Stimulated activated naive B cell treated with anti-CD40 and anti-IgM and Interleukin-4, amounts not matched to agents 10 μg/mL and 1 μg/mL and 100 μg/mL, for 72 hours (primary cell): ENCODE measurements around the gene EBF4.
"Not testable (repeated sequence)": the region's sequence is repeated elsewhere in the genome, so short reads cannot be mapped to it uniquely, and the experiment has no call there.

Source experiments
- ATAC-seq, 2 donors: fragments of 150-1000 bp; cut with Tn5 transposase; replicated peaks; 2 replicates each; pipeline ENCODE4 v1.10.0; 2021; ENCODE audit warnings: moderate library complexity in 1 of 2
- DNase-seq: peaks from one replicate; pipeline ENCODE4 v3.0.0; 2021
- H3K27ac Mint-ChIP-seq: one replicate; pipeline ENCODE4 v1.8.0; 2022; ENCODE audit warnings: mild to moderate bottlenecking, mixed read lengths
- H3K27me3 Mint-ChIP-seq, 2 donors: one replicate each; pipeline ENCODE4 v1.8.0; 2022; ENCODE audit warnings: mixed read lengths in 2 of 2
- H3K36me3 Mint-ChIP-seq, 2 donors: one replicate each; pipeline ENCODE4 v1.8.0; 2022; ENCODE audit warnings: mixed read lengths in 2 of 2, mild to moderate bottlenecking in 1 of 2
- H3K4me1 Mint-ChIP-seq, 2 donors: one replicate each; pipeline ENCODE4 v1.8.0; 2022; ENCODE audit warnings: mixed read lengths in 2 of 2, mild to moderate bottlenecking in 1 of 2
- H3K4me3 Mint-ChIP-seq, 2 donors: one replicate each; pipeline ENCODE4 v1.8.0; 2022; ENCODE audit warnings: mild to moderate bottlenecking in 2 of 2, mixed read lengths in 2 of 2, moderate library complexity in 1 of 2
- H3K9me3 Mint-ChIP-seq, 2 donors: one replicate each; pipeline ENCODE4 v1.8.0; 2022; ENCODE audit warnings: mixed read lengths in 2 of 2, mild to moderate bottlenecking in 1 of 2

EBF4 gene

GRCh38 chr20:2759143-2759542 lies 66.6 kb downstream of the EBF4 start:
- no peak for ATAC-seq
- Mint-ChIP-seq H3K9me3 (no peaks in the 10 kb centered on the region), H3K4me3 (no peak overlapping the region), H3K36me3 (no peaks in the 10 kb centered on the region), H3K4me1 (peaks cover under 1 to 4% of the 10 kb centered on the region in 2 donors), H3K27me3 (peaks cover 71 to 76% of the 10 kb centered on the region in 2 donors), H3K27ac (no peak overlapping the region)
- DNase-seq = no peak

DNA sequence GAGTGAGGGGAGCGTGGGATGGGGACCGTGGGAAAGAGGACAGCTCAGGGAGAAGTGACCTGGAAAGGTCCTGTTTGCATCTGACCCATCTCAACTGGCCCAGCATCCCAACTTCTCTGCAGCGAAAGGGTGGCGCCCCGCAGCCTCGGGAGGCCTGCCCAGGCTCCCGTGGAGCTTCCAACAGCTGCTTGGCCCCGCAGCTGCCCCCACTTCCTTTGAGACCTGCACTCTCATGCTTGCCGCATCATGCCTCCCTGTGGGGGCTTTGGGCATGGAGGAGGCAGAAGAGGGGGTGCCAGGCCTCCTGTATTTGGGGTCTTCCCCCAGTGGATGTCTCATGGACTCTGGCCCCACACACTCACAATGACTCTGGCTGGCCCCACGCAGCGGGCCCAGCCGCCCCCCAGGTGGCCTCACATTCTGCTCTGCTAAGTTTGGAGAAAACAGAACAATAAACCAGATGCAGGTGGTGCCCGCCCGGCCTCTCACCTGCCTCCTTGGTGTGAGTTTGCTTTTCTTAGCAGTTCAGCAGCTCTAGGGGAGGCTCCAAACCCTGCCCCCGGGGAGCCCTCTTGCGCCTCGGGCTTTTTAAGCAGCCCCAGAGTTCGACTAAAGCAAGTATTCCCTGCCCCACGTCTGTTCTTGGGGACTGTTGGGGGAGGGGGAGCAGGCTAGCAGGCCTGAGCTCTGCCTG lies 67.2 kb downstream of the EBF4 start:
- ATAC-seq (no peak), DNase-seq (no peak)
- H3K27ac Mint-ChIP-seq = no peak overlapping the region
- no peak overlapping the region for H3K4me3 Mint-ChIP-seq
- peaks cover 0 to 2% of the 10 kb centered on the region in 2 donors for H3K4me1 Mint-ChIP-seq
- peaks cover 66 to 71% of the 10 kb centered on the region in 2 donors for H3K27me3 Mint-ChIP-seq
- H3K9me3 Mint-ChIP-seq = no peaks in the 10 kb centered on the region
- no peaks in the 10 kb centered on the region for H3K36me3 Mint-ChIP-seq

- peaks cover 0 to 2% of the 10 kb centered on the region in 2 donors for H3K4me1 Mint-ChIP-seq
- H3K36me3 Mint-ChIP-seq = no peaks in the 10 kb centered on the region
- H3K27me3 Mint-ChIP-seq = peaks cover 59 to 64% of the 10 kb centered on the region in 2 donors
- no peak overlapping the region for H3K27ac Mint-ChIP-seq
- no peak for DNase-seq
- H3K4me3 Mint-ChIP-seq = no peak overlapping the region
- H3K9me3 Mint-ChIP-seq = no peaks in the 10 kb centered on the region
- ATAC-seq = no peak
These were observed 67.8 kb downstream of the EBF4 start for GRCh38 chr20:2760297-2760951.

DNA sequence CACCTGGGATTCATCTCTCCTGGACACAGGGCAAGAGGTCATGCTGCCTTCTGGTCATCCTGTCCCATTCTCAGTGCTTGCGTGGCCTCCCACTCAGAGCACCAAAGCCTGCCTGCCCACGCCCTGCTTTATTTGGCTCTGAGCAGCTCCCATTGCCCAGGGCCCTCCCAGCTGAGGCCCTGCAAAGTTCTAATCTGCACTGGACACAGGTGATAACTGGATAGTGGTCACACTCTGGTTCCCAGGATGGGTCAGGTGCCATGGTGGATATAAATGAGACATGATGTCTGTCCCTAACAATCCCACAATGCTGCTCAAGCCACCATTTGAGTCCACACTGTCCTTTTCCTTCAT lies 68.3 kb downstream of the EBF4 start:
- no peaks in the 10 kb centered on the region for H3K36me3 Mint-ChIP-seq
- H3K4me3 Mint-ChIP-seq = no peak overlapping the region
- H3K27ac Mint-ChIP-seq = no peak overlapping the region
- H3K4me1 Mint-ChIP-seq = peaks cover 0 to 2% of the 10 kb centered on the region in 2 donors
- DNase-seq (no peak), ATAC-seq (no peak)
- H3K9me3 Mint-ChIP-seq = no peaks in the 10 kb centered on the region
- peaks cover 54 to 59% of the 10 kb centered on the region in 2 donors for H3K27me3 Mint-ChIP-seq

DNA sequence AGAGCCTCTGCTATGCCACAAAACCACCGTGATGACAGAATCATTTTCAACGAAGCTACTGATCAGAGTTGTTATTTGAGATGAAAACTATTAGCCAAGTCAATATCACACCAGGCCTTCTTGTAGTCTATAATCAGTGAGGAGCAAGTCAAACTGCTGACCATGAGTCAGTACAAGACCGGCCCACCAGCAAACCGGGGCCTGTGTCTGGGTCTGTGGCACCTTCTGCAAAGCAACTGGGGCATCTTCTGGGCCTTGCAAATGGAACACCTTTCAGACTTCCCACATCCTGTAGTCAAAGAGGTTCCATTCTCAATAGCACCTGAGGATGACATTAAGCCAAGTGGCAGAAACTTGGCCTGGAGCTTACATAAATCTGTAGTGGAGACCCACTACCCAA lies 69.3 kb downstream of the EBF4 start:
- peaks cover 45 to 50% of the 10 kb centered on the region in 2 donors for H3K27me3 Mint-ChIP-seq
- no peak for DNase-seq
- H3K4me1 Mint-ChIP-seq = no peaks in the 10 kb centered on the region
- no peaks in the 10 kb centered on the region for H3K36me3 Mint-ChIP-seq
- H3K4me3 Mint-ChIP-seq = no peak overlapping the region
- no peak for ATAC-seq
- H3K9me3 Mint-ChIP-seq = no peaks in the 10 kb centered on the region
- no peak overlapping the region for H3K27ac Mint-ChIP-seq

GRCh38 chr20:2762578-2763131 lies 70.1 kb downstream of the EBF4 start:
- peaks cover 44 to 49% of the 10 kb centered on the region in 2 donors for H3K27me3 Mint-ChIP-seq

DNA sequence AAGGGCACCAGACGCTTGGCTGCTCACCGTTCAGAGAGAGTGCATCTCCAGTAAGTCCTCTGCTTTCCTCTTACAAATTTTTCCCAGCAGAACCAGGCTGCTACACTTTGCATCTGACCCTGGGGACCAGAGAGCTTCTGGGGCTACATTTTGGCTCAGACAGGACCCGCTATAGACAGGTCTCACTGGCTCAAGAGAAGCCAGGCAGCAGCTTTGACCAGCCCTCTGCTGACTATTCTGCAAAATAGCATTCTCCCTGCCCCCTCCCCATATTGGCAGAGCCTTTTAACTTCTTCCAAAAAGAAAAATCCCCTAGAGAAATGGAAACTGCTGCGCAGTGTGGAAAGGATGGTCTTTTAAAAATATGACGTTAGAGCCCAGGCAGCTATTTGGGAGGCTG lies 70.6 kb downstream of the EBF4 start:
- DNase-seq (no peak), ATAC-seq (no peak)
- Mint-ChIP-seq H3K36me3 (no peaks in the 10 kb centered on the region), H3K27ac (no peak overlapping the region), H3K27me3 (peaks cover 41 to 47% of the 10 kb centered on the region in 2 donors), H3K9me3 (no peaks in the 10 kb centered on the region), H3K4me1 (no peaks in the 10 kb centered on the region), H3K4me3 (no peak overlapping the region)

More at GRCh38 chr20:2762578-2763131, 70.1 kb downstream of the EBF4 start:
- H3K4me1 Mint-ChIP-seq = no peaks in the 10 kb centered on the region
- no peaks in the 10 kb centered on the region for H3K9me3 Mint-ChIP-seq
- DNase-seq (no peak), ATAC-seq (no peak)
- no peak overlapping the region for H3K27ac Mint-ChIP-seq
- no peaks in the 10 kb centered on the region for H3K36me3 Mint-ChIP-seq
- no peak overlapping the region for H3K4me3 Mint-ChIP-seq

- H3K27ac Mint-ChIP-seq = no peak overlapping the region
- no peaks in the 10 kb centered on the region for H3K9me3 Mint-ChIP-seq
- no peaks in the 10 kb centered on the region for H3K36me3 Mint-ChIP-seq
- H3K4me1 Mint-ChIP-seq = no peaks in the 10 kb centered on the region
- ATAC-seq = no peak
- DNase-seq = no peak
- H3K4me3 Mint-ChIP-seq = no peak overlapping the region
- H3K27me3 Mint-ChIP-seq = peaks cover 40 to 42% of the 10 kb centered on the region in 2 donors
These were observed 75.4 kb downstream of the EBF4 start for GRCh38 chr20:2767768-2768631.

- no peaks in the 10 kb centered on the region for H3K4me1 Mint-ChIP-seq
- H3K27me3 Mint-ChIP-seq = peaks cover 40 to 42% of the 10 kb centered on the region in 2 donors
- H3K4me3 Mint-ChIP-seq = no peak overlapping the region
- DNase-seq (no peak), ATAC-seq (no peak)
- H3K36me3 Mint-ChIP-seq = no peaks in the 10 kb centered on the region
- no peaks in the 10 kb centered on the region for H3K9me3 Mint-ChIP-seq
- no peak overlapping the region for H3K27ac Mint-ChIP-seq
These were observed 76.0 kb downstream of the EBF4 start for GRCh38 chr20:2768632-2769015.

- H3K4me3 Mint-ChIP-seq, H3K36me3 Mint-ChIP-seq, H3K27ac Mint-ChIP-seq, ATAC-seq, DNase-seq, H3K4me1 Mint-ChIP-seq, H3K9me3 Mint-ChIP-seq: not testable (repeated sequence)
- H3K27me3 Mint-ChIP-seq = peaks cover 39 to 47% of the 10 kb centered on the region in 2 donors
These were observed 77.5 kb downstream of the EBF4 start for GRCh38 chr20:2770091-2770490.

DNA sequence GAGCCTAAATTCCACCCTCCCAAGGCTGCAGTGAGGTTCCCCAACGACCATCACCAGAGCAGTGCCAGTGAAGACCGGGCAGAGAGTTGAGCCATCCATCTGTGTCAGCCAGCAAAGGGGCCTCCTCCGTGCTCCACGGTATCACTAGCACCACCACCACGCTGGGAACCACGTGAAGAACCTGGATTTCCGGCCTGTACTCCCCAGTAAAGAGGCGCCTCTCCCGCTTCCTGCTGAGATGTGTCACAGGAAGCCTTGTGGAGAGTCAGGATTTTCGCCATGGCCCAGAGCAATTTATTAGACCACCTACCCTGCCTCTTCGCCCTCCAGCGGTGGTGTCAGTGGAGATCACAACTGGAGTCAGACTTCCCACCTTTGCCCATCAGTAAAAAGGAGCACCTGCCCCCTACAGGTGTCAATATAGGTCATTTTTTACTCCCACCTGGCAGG lies 79.1 kb downstream of the EBF4 start:
- peaks cover 42 to 51% of the 10 kb centered on the region in 2 donors for H3K27me3 Mint-ChIP-seq
- H3K4me3 Mint-ChIP-seq = no peak overlapping the region
- DNase-seq (no peak), ATAC-seq (no peak)
- no peak overlapping the region for H3K27ac Mint-ChIP-seq
- H3K36me3 Mint-ChIP-seq = no peaks in the 10 kb centered on the region
- H3K9me3 Mint-ChIP-seq = peaks cover 0 to 5% of the 10 kb centered on the region in 2 donors
- no peaks in the 10 kb centered on the region for H3K4me1 Mint-ChIP-seq

GRCh38 chr20:2773812-2774211 lies 81.2 kb downstream of the EBF4 start:
- H3K9me3 Mint-ChIP-seq = peaks cover 2 to 8% of the 10 kb centered on the region in 2 donors
- peaks cover 33 to 44% of the 10 kb centered on the region in 2 donors for H3K27me3 Mint-ChIP-seq
- peaks cover 0 to 3% of the 10 kb centered on the region in 2 donors for H3K36me3 Mint-ChIP-seq
- H3K4me1 Mint-ChIP-seq = peaks cover 0 to 3% of the 10 kb centered on the region in 2 donors
- no peak for DNase-seq
- no peak overlapping the region for H3K4me3 Mint-ChIP-seq
- no peak overlapping the region for H3K27ac Mint-ChIP-seq
- no peak for ATAC-seq

DNA sequence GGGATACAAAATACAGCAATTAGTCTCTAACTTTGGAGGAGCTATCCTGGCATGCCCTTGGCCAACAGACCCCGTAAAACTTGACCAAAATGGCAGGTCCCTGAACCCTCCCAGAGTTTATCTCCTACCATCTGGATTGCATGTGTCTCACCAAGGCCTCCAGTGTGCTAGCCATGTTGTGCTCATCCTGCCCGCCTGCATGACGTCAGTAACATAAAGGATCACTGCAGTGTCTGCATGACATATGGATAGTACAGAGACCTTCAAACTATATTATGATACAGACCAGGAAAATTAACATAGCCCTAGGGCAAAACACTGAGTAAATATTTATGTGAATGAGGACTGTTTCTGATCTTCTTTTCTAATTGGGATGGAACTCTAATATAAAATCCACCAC lies 82.6 kb downstream of the EBF4 start:
- ATAC-seq (no peak), DNase-seq (no peak)
- H3K27me3 Mint-ChIP-seq = peaks cover 23 to 31% of the 10 kb centered on the region in 2 donors
- peaks cover 2 to 8% of the 10 kb centered on the region in 2 donors for H3K9me3 Mint-ChIP-seq
- no peak overlapping the region for H3K27ac Mint-ChIP-seq
- no peak overlapping the region for H3K4me3 Mint-ChIP-seq
- H3K36me3 Mint-ChIP-seq = peaks cover 0 to 3% of the 10 kb centered on the region in 2 donors
- peaks cover 0 to 3% of the 10 kb centered on the region in 2 donors for H3K4me1 Mint-ChIP-seq
